Esophagus muscularis mucosa (tissue), 4 donors: ENCODE data around the gene ANO10.

ENCODE experiments used
- EP300 ChIP-seq: sonication (generic); formaldehyde crosslinking; IDR thresholded peaks from one replicate; pipeline ENCODE4 v1.6.1; 2017; ENCODE audit warnings: antibody characterized with exemption
- POLR2AphosphoS5 ChIP-seq, 2 donors: sonication (generic); formaldehyde crosslinking; IDR thresholded peaks; one replicate each; pipeline ENCODE4 v1.6.1; 2017; ENCODE audit warnings: antibody characterized with exemption in 2 of 2
- TF ChIP-seq, protein P1 (sequence below), 3 experiments: fragments of 200-600 bp in 2 of 3; fragments of 450-650 bp in 1 of 3; sonication (generic) in 2 of 3; IDR thresholded peaks; one replicate each; pipeline ENCODE4 v1.5.1; 2017 to 2019; ENCODE audit warnings: antibody characterized with exemption in 3 of 3, mild to moderate bottlenecking in 2 of 3, moderate library complexity in 1 of 3

DNA sequence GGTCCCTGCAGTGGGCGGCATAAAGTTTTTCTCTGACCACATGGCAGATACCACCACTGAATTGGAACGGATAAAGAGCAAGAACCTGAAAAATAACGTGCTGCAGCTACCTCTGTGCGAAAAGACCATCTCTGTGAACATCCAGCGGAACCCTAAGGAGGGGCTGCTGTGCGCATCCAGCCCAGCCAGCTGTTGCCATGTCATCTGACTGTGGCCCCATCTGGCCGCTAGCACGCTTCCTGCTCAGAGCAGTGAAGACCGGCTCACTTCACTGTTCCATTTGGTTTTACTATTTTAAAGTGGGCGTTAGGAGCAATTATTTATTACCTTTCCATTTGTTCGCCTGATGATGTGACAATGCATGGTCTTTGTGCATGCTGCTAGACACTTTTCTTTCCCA lies 273.5 kb downstream of the ANO10 start:
- TF ChIP-seq, protein P1, sequence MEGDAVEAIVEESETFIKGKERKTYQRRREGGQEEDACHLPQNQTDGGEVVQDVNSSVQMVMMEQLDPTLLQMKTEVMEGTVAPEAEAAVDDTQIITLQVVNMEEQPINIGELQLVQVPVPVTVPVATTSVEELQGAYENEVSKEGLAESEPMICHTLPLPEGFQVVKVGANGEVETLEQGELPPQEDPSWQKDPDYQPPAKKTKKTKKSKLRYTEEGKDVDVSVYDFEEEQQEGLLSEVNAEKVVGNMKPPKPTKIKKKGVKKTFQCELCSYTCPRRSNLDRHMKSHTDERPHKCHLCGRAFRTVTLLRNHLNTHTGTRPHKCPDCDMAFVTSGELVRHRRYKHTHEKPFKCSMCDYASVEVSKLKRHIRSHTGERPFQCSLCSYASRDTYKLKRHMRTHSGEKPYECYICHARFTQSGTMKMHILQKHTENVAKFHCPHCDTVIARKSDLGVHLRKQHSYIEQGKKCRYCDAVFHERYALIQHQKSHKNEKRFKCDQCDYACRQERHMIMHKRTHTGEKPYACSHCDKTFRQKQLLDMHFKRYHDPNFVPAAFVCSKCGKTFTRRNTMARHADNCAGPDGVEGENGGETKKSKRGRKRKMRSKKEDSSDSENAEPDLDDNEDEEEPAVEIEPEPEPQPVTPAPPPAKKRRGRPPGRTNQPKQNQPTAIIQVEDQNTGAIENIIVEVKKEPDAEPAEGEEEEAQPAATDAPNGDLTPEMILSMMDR (IDR thresholded peaks at IDR 0.05) = no peak
- no peak for TF ChIP-seq POLR2AphosphoS5 (IDR thresholded peaks at IDR 0.05)
- no peak for TF ChIP-seq EP300
